KMS-11 (cell line): ENCODE measurements around the gene GPR84.

ENCODE experiments used
- H2AFZ ChIP-seq: fragments of 200-600 bp; sonication (generic); 2 replicates; pipeline ENCODE4 v1.6.1; 2016; ENCODE audit warnings: antibody characterized with exemption, mixed run types, low read depth
- H3K27ac ChIP-seq: fragments of 200-600 bp; sonication (generic); 2 replicates; pipeline ENCODE4 v1.6.1; 2016; ENCODE audit warnings: mild to moderate bottlenecking, mixed run types
- H3K27me3 ChIP-seq: fragments of 200-600 bp; sonication (generic); 2 replicates; pipeline ENCODE4 v1.6.1; 2017; ENCODE audit warnings: mild to moderate bottlenecking, low read depth, mixed run types, moderate library complexity; ENCODE audit not compliant: insufficient read depth
- H3K36me3 ChIP-seq: fragments of 200-600 bp; sonication (generic); 2 replicates; pipeline ENCODE4 v1.6.1; 2017; ENCODE audit warnings: mild to moderate bottlenecking, mixed run types; ENCODE audit not compliant: insufficient read depth
- H3K4me1 ChIP-seq: fragments of 200-600 bp; sonication (generic); 2 replicates; pipeline ENCODE4 v1.6.1; 2016; ENCODE audit warnings: mild to moderate bottlenecking, low read depth, mixed run types; ENCODE audit not compliant: poor library complexity, severe bottlenecking
- H3K4me2 ChIP-seq: fragments of 200-600 bp; sonication (generic); 2 replicates; pipeline ENCODE4 v1.7.0; 2016; ENCODE audit warnings: mild to moderate bottlenecking, mixed run types
- H3K4me3 ChIP-seq: fragments of 200-600 bp; sonication (generic); IDR thresholded peaks from 2 replicates; pipeline ENCODE4 v1.6.1; 2017; ENCODE audit warnings: low read depth, low read length, mixed read lengths; ENCODE audit not compliant: insufficient read depth
- H3K79me2 ChIP-seq: fragments of 200-600 bp; sonication (generic); 2 replicates; pipeline ENCODE4 v1.6.1; 2016; ENCODE audit warnings: low read depth, mixed run types; ENCODE audit not compliant: insufficient read depth
- H3K9ac ChIP-seq: fragments of 200-600 bp; sonication (generic); 2 replicates; pipeline ENCODE4 v1.6.1; 2016; ENCODE audit warnings: mild to moderate bottlenecking, mixed run types
- H4K20me1 ChIP-seq: fragments of 200-600 bp; sonication (generic); 2 replicates; pipeline ENCODE4 v1.6.1; 2016; ENCODE audit warnings: mild to moderate bottlenecking, mixed run types; ENCODE audit not compliant: insufficient read depth
- CTCF ChIP-seq: fragments of 200-600 bp; sonication (generic); conservative IDR thresholded peaks from 2 replicates; pipeline ENCODE4 v1.6.1; 2017; ENCODE audit warnings: low read depth, mild to moderate bottlenecking, antibody characterized with exemption, low read length, moderate library complexity, mixed read lengths

The GPR84 gene

GRCh38 chr12:54375259-54375579, 10.9 kb upstream of the GPR84 start:
- no peak for TF ChIP-seq CTCF
- Histone ChIP-seq H4K20me1 (no peaks in the 10 kb centered on the region), H3K4me2 (peak overlapping the region; percentile 11; the same call in 1 of the 2 replicates), H3K36me3 (no peaks in the 10 kb centered on the region), H3K4me1 (peaks cover 18% of the 10 kb centered on the region), H3K9ac (no peak overlapping the region; the same call in 1 of the 2 replicates), H3K79me2 (no peaks in the 10 kb centered on the region), H2AFZ (peak overlapping the region; percentile 33; the same call in 1 of the 2 replicates), H3K4me3 (no peak overlapping the region), H3K27me3 (peaks cover 7% of the 10 kb centered on the region; the same call in 1 of the 2 replicates), H3K27ac (no peak overlapping the region)

GRCh38 chr12:54374562-54375258, 10.4 kb upstream of the GPR84 start:
- Histone ChIP-seq H3K4me1 (peaks cover 18% of the 10 kb centered on the region), H3K27me3 (peaks cover 7% of the 10 kb centered on the region; the same call in 1 of the 2 replicates), H4K20me1 (no peaks in the 10 kb centered on the region), H3K36me3 (no peaks in the 10 kb centered on the region), H3K4me2 (peak overlapping the region; percentile 11; the same call in 1 of the 2 replicates), H3K79me2 (no peaks in the 10 kb centered on the region), H2AFZ (peak overlapping the region; percentile 33; the same call in 1 of the 2 replicates), H3K27ac (no peak overlapping the region), H3K9ac (no peak overlapping the region; the same call in 1 of the 2 replicates), H3K4me3 (no peak overlapping the region)
- TF ChIP-seq CTCF = no peak

- no peak overlapping the region for H3K27ac ChIP-seq
- H3K79me2 ChIP-seq = no peaks in the 10 kb centered on the region
- peak overlapping the region; percentile 11; the same call in 1 of the 2 replicates for H3K4me2 ChIP-seq
- no peaks in the 10 kb centered on the region for H4K20me1 ChIP-seq
- no peaks in the 10 kb centered on the region for H3K36me3 ChIP-seq
- H2AFZ ChIP-seq = no peak overlapping the region
- TF ChIP-seq CTCF = no peak
- H3K4me3 ChIP-seq = no peak overlapping the region
- no peak overlapping the region for H3K9ac ChIP-seq
- H3K4me1 ChIP-seq = peaks cover 18% of the 10 kb centered on the region
- H3K27me3 ChIP-seq = peaks cover 7% of the 10 kb centered on the region; the same call in 1 of the 2 replicates
These were observed 9.6 kb upstream of the GPR84 start for GRCh38 chr12:54373649-54374561.

GRCh38 chr12:54372113-54372806, 8.0 kb upstream of the GPR84 start:
- Histone ChIP-seq H3K9ac (no peak overlapping the region), H3K36me3 (no peaks in the 10 kb centered on the region), H3K27ac (no peak overlapping the region), H3K4me2 (no peak overlapping the region), H4K20me1 (no peaks in the 10 kb centered on the region), H3K79me2 (no peaks in the 10 kb centered on the region), H2AFZ (no peak overlapping the region), H3K27me3 (peaks cover 12% of the 10 kb centered on the region; the same call in 1 of the 2 replicates), H3K4me3 (no peak overlapping the region), H3K4me1 (peaks cover 20% of the 10 kb centered on the region)
- TF ChIP-seq CTCF = no peak
